IMR-90 (cell line): ENCODE data around the gene PIKFYVE.

Source experiments
- CEBPB ChIP-seq: IDR thresholded peaks from 2 replicates; pipeline ENCODE4 v1.6.1; 2012; ENCODE audit warnings: low read depth, low read length, improper control_type of control experiment
- POLR2A ChIP-seq: IDR thresholded peaks from 2 replicates; pipeline ENCODE4 v1.6.1; 2012; ENCODE audit warnings: mild to moderate bottlenecking, low read depth, low read length
- TF ChIP-seq, protein P1 (sequence below): conservative IDR thresholded peaks from 2 replicates; pipeline ENCODE4 v1.5.1; 2012; ENCODE audit warnings: mild to moderate bottlenecking, low read depth, low read length, improper control_type of control experiment

DNA sequence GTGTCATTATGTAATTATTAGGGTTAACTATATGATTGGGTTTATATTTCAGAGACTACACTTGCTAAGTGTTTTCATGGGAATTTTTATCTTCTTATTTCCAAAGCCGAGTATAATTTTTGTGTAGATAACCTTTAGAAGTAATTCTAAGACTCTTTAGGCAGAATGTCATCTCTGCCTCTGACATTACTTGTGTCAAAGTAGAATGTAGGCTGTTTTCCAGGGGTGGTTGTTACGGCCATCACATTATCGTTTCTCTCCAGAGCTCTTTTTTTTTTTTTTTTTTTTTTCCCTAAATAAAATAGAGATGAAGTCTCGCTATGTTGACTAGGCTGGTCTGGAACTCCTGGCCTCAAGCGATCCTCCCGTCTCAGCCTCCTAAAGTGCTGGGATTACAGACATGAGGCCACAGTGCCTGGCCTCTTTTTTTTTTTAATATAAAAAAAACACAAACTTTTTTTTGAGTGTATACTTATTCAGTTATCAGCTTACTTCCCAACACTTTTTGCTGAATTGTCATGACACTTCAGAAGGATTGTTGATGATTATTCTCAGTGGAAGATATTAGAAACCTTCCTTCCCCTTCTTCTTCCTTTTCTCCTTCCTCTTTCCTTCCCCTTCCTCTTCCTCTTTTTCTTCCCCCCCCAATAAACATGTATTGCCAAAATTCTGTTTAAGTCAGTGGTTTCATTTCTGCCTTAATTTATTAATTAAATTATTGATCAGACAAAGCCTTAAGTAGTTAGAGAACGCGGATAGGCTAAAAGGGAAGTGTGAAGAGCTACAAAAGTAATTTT lies 2.3 kb downstream of the PIKFYVE start:
- TF ChIP-seq, protein P1, sequence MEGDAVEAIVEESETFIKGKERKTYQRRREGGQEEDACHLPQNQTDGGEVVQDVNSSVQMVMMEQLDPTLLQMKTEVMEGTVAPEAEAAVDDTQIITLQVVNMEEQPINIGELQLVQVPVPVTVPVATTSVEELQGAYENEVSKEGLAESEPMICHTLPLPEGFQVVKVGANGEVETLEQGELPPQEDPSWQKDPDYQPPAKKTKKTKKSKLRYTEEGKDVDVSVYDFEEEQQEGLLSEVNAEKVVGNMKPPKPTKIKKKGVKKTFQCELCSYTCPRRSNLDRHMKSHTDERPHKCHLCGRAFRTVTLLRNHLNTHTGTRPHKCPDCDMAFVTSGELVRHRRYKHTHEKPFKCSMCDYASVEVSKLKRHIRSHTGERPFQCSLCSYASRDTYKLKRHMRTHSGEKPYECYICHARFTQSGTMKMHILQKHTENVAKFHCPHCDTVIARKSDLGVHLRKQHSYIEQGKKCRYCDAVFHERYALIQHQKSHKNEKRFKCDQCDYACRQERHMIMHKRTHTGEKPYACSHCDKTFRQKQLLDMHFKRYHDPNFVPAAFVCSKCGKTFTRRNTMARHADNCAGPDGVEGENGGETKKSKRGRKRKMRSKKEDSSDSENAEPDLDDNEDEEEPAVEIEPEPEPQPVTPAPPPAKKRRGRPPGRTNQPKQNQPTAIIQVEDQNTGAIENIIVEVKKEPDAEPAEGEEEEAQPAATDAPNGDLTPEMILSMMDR = no peak
- TF ChIP-seq POLR2A = no peak
- TF ChIP-seq CEBPB = no peak
